Measurements from ENCODE around the gene MRPL58. TPM values are rescaled to one million over a fixed set of nuclear protein-coding genes. Genes with fewer than 3 reads are reported as not detected.
A peak's percentile ranks its signal among the peaks of the same experiment; 100 is the strongest.

MRPL58 gene
- total RNA-seq, 1 donor from 2014 or later, result 52.8 TPM

GRCh38 chr17:75013092-75013559 is 656 bp downstream of the MRPL58 start:
- H3K9me3 Mint-ChIP-seq, result no peaks in the 10 kb centered on the region

GRCh38 chr17:75019146-75019545 is 6.7 kb downstream of the MRPL58 start:
- Histone ChIP-seq H3K36me3 (no peaks in the 10 kb centered on the region), H3K9me3 (ENCODE audit: low read depth) (no peaks in the 10 kb centered on the region), H3K4me3 (no peak overlapping the region), H3K4me2 (no peak overlapping the region), H3K9ac (no peak overlapping the region), H3K27ac (no peak overlapping the region), H3K79me2 (ENCODE audit: low read depth) (peaks cover 15% of the 10 kb centered on the region), H4K20me1 (ENCODE audit: low read depth) (no peaks in the 10 kb centered on the region), H2AFZ (replicated peaks) (no peak overlapping the region), H3K27me3 (no peaks in the 10 kb centered on the region), H3K4me1 (no peaks in the 10 kb centered on the region), H3F3A (ENCODE audit: low read depth) (no peaks in the 10 kb centered on the region)
- Mint-ChIP-seq H3K27me3 (ENCODE audit: insufficient read depth, low read depth) (peaks cover 4% of the 10 kb centered on the region), H3K4me3 (no peak overlapping the region), H3K36me3 (peaks cover 29% of the 10 kb centered on the region), H3K27ac (peak overlapping the region; percentile 42), H3K9me3 (no peaks in the 10 kb centered on the region), H3K4me1 (peaks cover 6% of the 10 kb centered on the region)
- TF ChIP-seq CTCF (IDR thresholded peaks at IDR 0.05) (no peak), EZH2 (IDR thresholded peaks at IDR 0.05) (no peak), EZH2phosphoT487 (IDR thresholded peaks at IDR 0.05) (no peak)
- DNase-seq (ENCODE audit: low spot score), result no peak

More at GRCh38 chr17:75013092-75013559, 656 bp downstream of the MRPL58 start:
- H3F3A ChIP-seq (ENCODE audit: low read depth), result peaks cover 21% of the 10 kb centered on the region
- peaks cover 14% of the 10 kb centered on the region for H3K4me1 ChIP-seq
- H3K36me3 ChIP-seq, result no peaks in the 10 kb centered on the region
- H3K4me1 Mint-ChIP-seq, result peaks cover 27% of the 10 kb centered on the region
- no peaks in the 10 kb centered on the region for H3K9me3 ChIP-seq (ENCODE audit: low read depth)
- H3K36me3 Mint-ChIP-seq, result peaks cover 9% of the 10 kb centered on the region
- peak overlapping the region; percentile 88 for H3K4me2 ChIP-seq
- H3K79me2 ChIP-seq (ENCODE audit: low read depth), result peaks cover 28% of the 10 kb centered on the region
- no peak for DNase-seq (ENCODE audit: low spot score)
- no peaks in the 10 kb centered on the region for H4K20me1 ChIP-seq (ENCODE audit: low read depth)
- H3K27ac ChIP-seq, result no peak overlapping the region
- peak overlapping the region; percentile 77 for H3K9ac ChIP-seq
- H3K4me3 Mint-ChIP-seq, result peak overlapping the region; percentile 88
- H3K27me3 Mint-ChIP-seq (ENCODE audit: insufficient read depth, low read depth), result peaks cover 4% of the 10 kb centered on the region
- peak overlapping the region; percentile 78 for H3K4me3 ChIP-seq
- peak overlapping the region; percentile 87 for H2AFZ ChIP-seq (replicated peaks)
- H3K27ac Mint-ChIP-seq, result peak overlapping the region; percentile 92
- no peaks in the 10 kb centered on the region for H3K27me3 ChIP-seq
- no peak for TF ChIP-seq EZH2 (IDR thresholded peaks at IDR 0.05)
- no peak for TF ChIP-seq CTCF (IDR thresholded peaks at IDR 0.05)
- TF ChIP-seq EZH2phosphoT487 (IDR thresholded peaks at IDR 0.05), result no peak

- Histone ChIP-seq H4K20me1 (ENCODE audit: low read depth) (no peaks in the 10 kb centered on the region), H3K9me3 (ENCODE audit: low read depth) (no peaks in the 10 kb centered on the region), H3K79me2 (ENCODE audit: low read depth) (peaks cover 10% of the 10 kb centered on the region), H3K36me3 (no peaks in the 10 kb centered on the region), H3K9ac (no peak overlapping the region), H3K27me3 (no peaks in the 10 kb centered on the region), H3K27ac (no peak overlapping the region), H3F3A (ENCODE audit: low read depth) (no peaks in the 10 kb centered on the region), H2AFZ (replicated peaks) (no peak overlapping the region), H3K4me3 (no peak overlapping the region), H3K4me2 (no peak overlapping the region), H3K4me1 (no peaks in the 10 kb centered on the region)
- Mint-ChIP-seq H3K9me3 (no peaks in the 10 kb centered on the region), H3K4me3 (no peak overlapping the region), H3K27ac (peak overlapping the region; percentile 67), H3K27me3 (ENCODE audit: insufficient read depth, low read depth) (peaks cover 4% of the 10 kb centered on the region), H3K4me1 (peaks cover 5% of the 10 kb centered on the region), H3K36me3 (peaks cover 29% of the 10 kb centered on the region)
- no peak for TF ChIP-seq EZH2 (IDR thresholded peaks at IDR 0.05)
- no peak for TF ChIP-seq EZH2phosphoT487 (IDR thresholded peaks at IDR 0.05)
- TF ChIP-seq CTCF (IDR thresholded peaks at IDR 0.05), result no peak
- no peak for DNase-seq (ENCODE audit: low spot score)
Observed at GRCh38 chr17:75019710-75020109, 7.2 kb downstream of the MRPL58 start.
